Heart right ventricle (tissue), 16 donors: ENCODE results near the gene PHLDA3. TPM values are rescaled to one million over a fixed set of nuclear protein-coding genes. Genes with fewer than 3 reads are reported as not detected.

Experiments
- ATAC-seq, 8 donors: fragments of 200-7000 bp; cut with Tn5 transposase; one replicate each; pipeline ENCODE4 v1.9.1; 2020; ENCODE audit warnings: mild to moderate bottlenecking in 8 of 8, moderate library complexity in 8 of 8, moderate number of reproducible peaks in 1 of 8
- DNase-seq, 2 donors: peaks; one replicate each; pipeline ENCODE4 v3.0.0-alpha.2; 2020
- H3K27ac ChIP-seq, 10 donors: fragments of 200-600 bp; sonication (generic) in 2 of 10; one replicate each; pipeline versions ENCODE4 v1.5.0 to v1.8.0; 2020 to 2022; ENCODE audit warnings: mild to moderate bottlenecking in 3 of 10
- H3K27me3 ChIP-seq, 7 donors: fragments of 200-600 bp; one replicate each; pipeline ENCODE4 v1.8.0; 2021 to 2022; ENCODE audit warnings: mild to moderate bottlenecking in 2 of 7
- H3K36me3 ChIP-seq, 9 donors: fragments of 200-600 bp; sonication (generic) in 1 of 9; one replicate each; pipeline versions ENCODE4 v1.5.0 to v1.8.0; 2020 to 2022; ENCODE audit warnings: mild to moderate bottlenecking in 2 of 9
- H3K4me1 ChIP-seq, 9 donors: fragments of 200-600 bp; sonication (generic) in 1 of 9; one replicate each; pipeline versions ENCODE4 v1.5.0 to v1.8.0; 2020 to 2022; ENCODE audit warnings: mild to moderate bottlenecking in 4 of 9
- H3K4me3 ChIP-seq, 10 donors: fragments of 200-600 bp; sonication (generic) in 2 of 10; one replicate each; pipeline versions ENCODE4 v1.5.0 to v1.8.0; 2020 to 2022; ENCODE audit warnings: mild to moderate bottlenecking in 7 of 10, moderate library complexity in 2 of 10
- H3K9me3 ChIP-seq, 11 donors: fragments of 200-600 bp in 10 of 11; sonication (generic) in 2 of 11; one replicate each; pipeline versions ENCODE4 v1.5.0 to v1.8.0; 2013 to 2022; ENCODE audit warnings: mild to moderate bottlenecking in 2 of 11, control low read depth in 1 of 11, moderate library complexity in 1 of 11
- CTCF ChIP-seq, 9 donors: fragments of 200-600 bp; sonication (generic) in 2 of 9; IDR thresholded peaks; one replicate each; pipeline versions ENCODE4 v1.5.0 to v1.8.0; 2021 to 2022; ENCODE audit warnings: antibody characterized with exemption in 9 of 9, mild to moderate bottlenecking in 5 of 9, moderate library complexity in 1 of 9
- WGBS, 2 donors: extraction: QIAGEN DNeasy Blood & Tissue Kit; methylation state at CpG; one replicate each; pipeline ENCODE4 v1.1.7; 2013; ENCODE audit warnings: inconsistent platforms in 1 of 2; 5-methylcytosine and 5-hydroxymethylcytosine counted together
- intact Hi-C, 10 donors: fragments of 100-400 bp; cut with DNase I; formaldehyde crosslinking; loops; one replicate each; pipeline versions ENCODE4 v1.11.1 to v1.14.2; 2022
- polyA plus RNA-seq, 2 donors: library from polyadenylated mRNA; stranded (reverse); fragments of 200-250 nt; gene quantifications; one replicate each; pipeline ENCODE4 v1.2.3, GENCODE V29; 2013
- total RNA-seq, 10 donors: library from RNA; stranded (reverse); fragmentation: NEBNext Ultra II Directional in 3 of 10; extraction: Animal tissue kit (Norgen Biotek cat#: 25700) in 3 of 10; gene quantifications; one replicate each; pipeline versions ENCODE4 v1.2.1 to v1.2.4, GENCODE V29; 2021 to 2023
- donor health status: Arrhythmogenic right ventricular cardiomyopathy.
- donor health status: ischemic (EF 13 %, LVEDD 7.1; RV severe dilation, severe dysfunction).
- donor health status: healthy with polysubstance abuse.
- donor health status: DM: no; HTN: yes; CAD: no.
- donor health status: DM: no; HTN: no; CAD: no.
- donor health status: ischemic (EF 25% LVEDD 6.9; RV normal size, moderate dysfunction).
- donor health status: ischemic (EF 25% LVEDD 5.7; RV mildly dilated, moderate dysfunction).
- donor health status: healthy.
- donor health status: DM: yes; HTN: yes; CAD: no.
- donor health status: Ischemic cardiomyopathy.
- donor health status: ischemic (EF 35%, LVEDD 5.7; RV mildly dilated, moderate dysfunction).
- donor health status: nonischemic (EF 11% LVEDD 7.7; RV severe dilation, severe dysfunction).
- donor health status: DM: yes; HTN: yes; CAD: no.
- donor health status: PGD.
- donor health status: ischemic (EF 29% LVEDD 5.4; RV normal size, mild dysfunction).
- donor health status: nonischemic (EF 23%, LVEDD 6.1; RV moderate dilation, normal function).

The PHLDA3 gene
- total and polyA plus RNA-seq, 12 donors: 14.4 to 40.0 (median 23.6) TPM

- intact Hi-C loops: no loop called here
- H3K4me1 ChIP-seq: peaks cover 2 to 67% (median 53%) of the 10 kb centered on the region in 9 donors
- H3K36me3 ChIP-seq: peaks cover 0 to 83% (median 16%) of the 10 kb centered on the region in 9 donors
- H3K27me3 ChIP-seq: no peaks in the 10 kb centered on the region
- WGBS, 2 donors: 72 to 79% methylated on average over 2 of the region's 2 CpGs
- DNase-seq: no peak
- peak overlapping the region in 1 of 10 donors; percentile 6 for H3K27ac ChIP-seq
- ATAC-seq: no peak
- H3K9me3 ChIP-seq: no peaks in the 10 kb centered on the region
- TF ChIP-seq CTCF (IDR thresholded peaks at IDR 0.05): no peak
- H3K4me3 ChIP-seq: no peak overlapping the region
Measured at GRCh38 chr1:201487742-201488141, 18.8 kb upstream of the PHLDA3 start.

- no peak for ATAC-seq
- peaks cover 0 to 80% (median 16%) of the 10 kb centered on the region in 9 donors for H3K36me3 ChIP-seq
- no peaks in the 10 kb centered on the region for H3K9me3 ChIP-seq
- WGBS, 2 donors: 28 to 42% methylated on average over 3 of the region's 3 CpGs
- peaks cover 9 to 65% (median 51%) of the 10 kb centered on the region in 9 donors for H3K4me1 ChIP-seq
- no peak overlapping the region for H3K4me3 ChIP-seq
- intact Hi-C loops: no loop called here
- no peak for TF ChIP-seq CTCF (IDR thresholded peaks at IDR 0.05)
- H3K27me3 ChIP-seq: peaks cover 0 to 6% (median 0%) of the 10 kb centered on the region in 7 donors
- peak overlapping the region in 2 of 10 donors; percentile 45 to 48 for H3K27ac ChIP-seq
- DNase-seq: peak in 1 of 2 donors; percentile 3
Measured at GRCh38 chr1:201486187-201486586, 17.2 kb upstream of the PHLDA3 start.

GRCh38 chr1:201485184-201485774 lies 16.3 kb upstream of the PHLDA3 start:
- Histone ChIP-seq H3K4me3 (no peak overlapping the region), H3K4me1 (peaks cover 9 to 65% (median 51%) of the 10 kb centered on the region in 9 donors), H3K9me3 (no peaks in the 10 kb centered on the region), H3K27ac (peak overlapping the region in 1 of 10 donors; percentile 45), H3K36me3 (peaks cover 0 to 73% (median 16%) of the 10 kb centered on the region in 9 donors), H3K27me3 (peaks cover 0 to 6% (median 0%) of the 10 kb centered on the region in 7 donors)
- intact Hi-C loops: no loop called here
- 93 to 96% methylated on average over 4 of the region's 4 CpGs for whole genome bisulfite sequencing, 2 donors
- no peak for TF ChIP-seq CTCF (IDR thresholded peaks at IDR 0.05)
- ATAC-seq (no peak), DNase-seq (no peak)

DNA sequence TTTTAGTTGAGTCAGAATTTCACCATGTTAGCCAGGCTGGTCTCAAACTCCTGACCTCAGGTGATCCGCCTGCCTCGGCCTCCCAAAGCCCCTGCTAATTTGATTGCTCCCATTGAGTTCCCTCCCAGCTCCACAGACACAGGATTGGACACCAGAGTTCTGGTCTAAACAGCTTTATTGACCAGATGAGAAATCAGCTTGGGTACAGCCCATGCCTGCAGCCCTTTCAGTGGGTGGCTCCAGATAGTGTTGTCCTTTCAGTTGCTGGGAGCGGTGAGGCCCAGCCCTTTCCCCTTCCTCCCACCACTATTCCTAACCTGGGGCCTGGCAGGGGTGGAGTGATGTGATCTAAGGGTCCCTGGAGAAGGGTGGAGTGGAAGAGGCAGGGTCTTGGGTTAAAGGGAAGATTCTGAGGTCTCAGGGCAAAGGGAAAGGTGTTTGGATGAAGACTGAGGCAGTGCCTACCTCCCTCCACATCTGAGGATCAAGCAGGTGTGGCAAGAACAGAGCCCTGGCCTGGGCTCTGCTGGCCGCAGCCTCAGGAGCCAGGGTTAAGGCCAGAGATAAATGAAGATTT lies 14.5 kb upstream of the PHLDA3 start:
- H3K9me3 ChIP-seq: no peaks in the 10 kb centered on the region
- peaks cover 9 to 59% (median 37%) of the 10 kb centered on the region in 9 donors for H3K4me1 ChIP-seq
- peaks cover 0 to 55% (median 16%) of the 10 kb centered on the region in 9 donors for H3K36me3 ChIP-seq
- TF ChIP-seq CTCF (IDR thresholded peaks at IDR 0.05): no peak
- 94 to 96% methylated on average over 4 of the region's 4 CpGs for WGBS, 2 donors
- intact Hi-C loops: loop anchor here in 7 of 10 donors (2.0 to 5.0 kb wide), 4 partner anchors 29 to 136 kb away; no protein-coding TSS in a partner anchor
- no peak for ATAC-seq
- H3K4me3 ChIP-seq: no peak overlapping the region
- H3K27me3 ChIP-seq: peaks cover 0 to 6% (median 0%) of the 10 kb centered on the region in 7 donors
- H3K27ac ChIP-seq: no peak overlapping the region
- peak in 1 of 2 donors; percentile 4 for DNase-seq
